ENCODE measurements around the gene ZNF512B.
"Not testable (repeated sequence)": the region's sequence is repeated elsewhere in the genome, so short reads cannot be mapped to it uniquely, and the experiment has no call there.

ZNF512B gene

DNA sequence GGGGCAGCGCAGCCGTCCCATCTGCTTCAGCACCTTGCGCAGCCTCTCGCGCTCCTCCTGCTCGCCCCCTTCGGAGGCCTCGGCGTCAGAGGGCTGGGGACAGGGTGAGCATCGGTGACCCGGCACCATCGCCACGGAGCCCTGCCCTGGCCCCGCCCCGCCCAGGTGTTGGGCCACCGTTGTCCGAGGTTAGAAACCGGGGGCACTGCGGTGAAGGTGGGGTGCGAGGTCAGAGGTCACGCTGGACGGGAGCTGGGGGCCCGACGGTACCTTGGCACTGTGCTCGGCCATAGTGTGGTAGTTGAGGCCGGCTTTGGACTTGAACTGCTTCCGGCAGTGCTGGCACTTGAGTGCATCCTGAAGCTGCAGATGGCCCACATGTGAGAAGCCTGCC lies 6.4 kb downstream of the ZNF512B start:
- no peak for DNase-seq

DNA sequence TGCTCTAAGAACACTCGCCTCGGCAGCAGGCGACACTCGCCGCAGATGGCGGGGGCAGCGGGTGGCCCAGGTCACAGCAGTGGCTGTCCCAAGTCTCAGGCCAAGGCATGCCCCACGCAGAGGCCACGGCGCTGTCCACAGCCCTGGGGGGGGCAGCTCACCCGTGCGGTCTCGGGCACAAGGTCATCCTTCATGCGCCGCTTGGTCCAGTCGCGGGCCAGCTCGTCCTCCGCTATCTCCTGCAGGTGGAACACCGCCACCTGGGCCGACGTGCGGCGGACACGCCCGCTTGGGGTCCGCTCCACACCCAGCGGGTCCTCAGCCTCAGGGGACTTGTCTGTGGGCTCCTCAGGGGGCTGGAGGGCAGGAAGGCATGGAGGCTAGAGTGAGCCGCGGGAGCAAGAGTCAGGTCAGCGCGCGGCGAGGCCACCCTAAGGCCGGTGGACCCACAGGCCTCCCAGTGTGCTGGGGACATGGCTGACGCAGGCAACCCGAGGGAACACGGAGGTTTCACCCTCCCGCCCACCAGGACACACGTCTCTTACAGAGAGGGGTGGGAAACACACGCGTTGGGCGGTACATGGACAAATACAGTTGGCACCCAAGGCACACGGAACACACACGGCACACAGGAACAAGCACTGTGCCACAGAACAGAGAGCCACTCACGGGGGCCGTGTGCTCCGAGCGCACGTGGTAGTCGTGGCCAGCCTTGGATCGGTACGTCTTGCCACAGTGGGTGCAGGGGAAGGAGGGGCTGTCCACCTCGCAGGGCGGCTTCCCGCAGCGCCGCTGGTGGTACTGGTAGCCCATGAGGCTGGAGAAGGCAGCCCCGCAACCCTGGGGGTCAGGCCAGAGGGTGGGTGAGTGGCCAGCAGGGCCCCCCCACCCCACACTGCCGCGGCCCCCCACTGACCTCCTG lies 7.0 kb downstream of the ZNF512B start:
- no peak for DNase-seq

- DNase-seq: no peak
These were observed 7.9 kb downstream of the ZNF512B start for GRCh38 chr20:63961664-63962425.

DNA sequence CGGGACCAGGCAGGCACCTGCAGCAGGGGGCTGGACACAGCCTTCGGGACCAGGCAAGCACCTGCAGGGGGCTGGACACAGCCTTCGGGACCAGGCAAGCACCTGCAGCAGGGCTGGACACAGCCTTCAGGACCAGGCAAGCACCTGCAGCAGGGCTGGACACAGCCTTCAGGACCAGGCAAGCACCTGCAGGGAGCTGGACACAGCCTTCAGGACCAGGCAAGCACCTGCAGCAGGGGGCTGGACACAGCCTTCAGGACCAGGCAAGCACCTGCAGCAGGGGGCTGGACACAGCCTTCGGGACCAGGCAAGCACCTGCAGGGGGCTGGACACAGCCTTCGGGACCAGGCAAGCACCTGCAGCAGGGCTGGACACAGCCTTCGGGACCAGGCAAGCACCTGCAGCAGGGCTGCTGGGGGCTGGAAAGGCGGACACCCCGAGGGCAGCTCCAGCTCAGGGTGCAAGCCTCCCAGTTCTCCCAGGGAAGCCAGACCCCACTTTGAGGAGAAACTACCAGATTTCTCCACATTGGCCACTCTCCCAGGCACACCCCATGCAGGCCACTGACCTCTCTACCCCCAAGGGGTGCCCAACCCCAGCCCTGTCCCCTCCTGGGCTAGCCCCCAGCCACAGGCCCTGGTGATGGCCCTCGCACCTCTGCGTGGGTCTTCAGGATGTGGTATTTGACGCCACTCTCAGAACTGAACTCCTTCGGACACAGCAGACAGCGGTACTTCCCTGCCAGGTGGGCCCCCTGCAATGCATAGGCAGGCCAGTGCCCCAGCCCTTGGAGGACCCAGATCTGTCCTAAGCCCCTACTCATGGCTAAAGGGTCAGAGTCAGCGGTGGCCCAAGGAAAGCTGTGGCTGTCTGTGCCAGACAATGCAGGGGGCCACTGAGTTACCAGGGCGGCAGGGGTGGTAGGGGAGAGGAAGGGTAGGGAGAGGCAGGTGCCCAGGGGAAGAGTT lies 8.8 kb downstream of the ZNF512B start:
- not testable (repeated sequence) for DNase-seq

GRCh38 chr20:63959699-63960075 lies 10.0 kb downstream of the ZNF512B start:
- DNase-seq: no peak

- DNase-seq: no peak
These were observed 10.6 kb downstream of the ZNF512B start for GRCh38 chr20:63958964-63959698.

GRCh38 chr20:63958471-63958870 lies 11.3 kb downstream of the ZNF512B start:
- DNase-seq: no peak

GRCh38 chr20:63957690-63958441 lies 11.9 kb downstream of the ZNF512B start:
- DNase-seq: no peak

DNA sequence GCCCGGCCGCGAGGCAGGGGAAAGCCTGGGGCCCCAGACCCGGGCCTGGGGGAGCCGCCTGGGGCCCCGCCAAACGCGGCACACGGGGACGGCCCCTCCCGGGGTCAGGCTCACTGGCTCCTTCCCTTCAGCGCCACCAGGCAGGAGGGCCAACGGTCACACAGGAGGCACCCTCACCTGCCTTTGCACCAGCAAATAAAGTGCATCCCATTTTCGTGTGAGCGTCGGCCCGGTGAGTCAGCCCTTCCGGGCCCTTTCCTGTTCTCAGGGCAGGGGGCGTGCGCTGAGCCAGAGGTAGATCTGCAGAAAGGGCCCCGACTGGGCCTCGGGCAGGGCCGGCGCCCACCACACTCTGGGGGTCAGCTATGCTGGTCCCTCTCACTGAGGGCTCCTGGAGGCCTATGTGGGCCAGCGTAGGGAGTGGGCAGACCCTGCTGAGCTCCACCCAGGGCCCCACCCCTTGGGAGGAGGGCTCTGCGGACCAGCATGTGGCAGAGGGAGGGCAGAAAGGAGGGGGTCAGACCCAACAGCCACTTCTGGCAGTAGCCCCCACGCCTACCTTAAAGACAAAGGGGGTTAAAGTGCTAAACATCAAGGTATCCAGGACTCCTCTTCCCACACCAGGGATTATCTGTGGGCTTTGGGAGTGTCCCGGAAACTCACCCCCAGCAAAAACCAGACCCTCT lies 12.6 kb downstream of the ZNF512B start:
- DNase-seq: peak; percentile 59 to 65

- no peak for DNase-seq
These were observed 13.1 kb downstream of the ZNF512B start for GRCh38 chr20:63956664-63957003.

GRCh38 chr20:63955827-63956663 lies 13.7 kb downstream of the ZNF512B start, which contains the start of gene UCKL1:
TSS of gene UCKL1 (minus strand) at chr20:63956416. CDS start at chr20:63956372, 44 bp downstream.
- DNase-seq: peak; percentile 82

DNA sequence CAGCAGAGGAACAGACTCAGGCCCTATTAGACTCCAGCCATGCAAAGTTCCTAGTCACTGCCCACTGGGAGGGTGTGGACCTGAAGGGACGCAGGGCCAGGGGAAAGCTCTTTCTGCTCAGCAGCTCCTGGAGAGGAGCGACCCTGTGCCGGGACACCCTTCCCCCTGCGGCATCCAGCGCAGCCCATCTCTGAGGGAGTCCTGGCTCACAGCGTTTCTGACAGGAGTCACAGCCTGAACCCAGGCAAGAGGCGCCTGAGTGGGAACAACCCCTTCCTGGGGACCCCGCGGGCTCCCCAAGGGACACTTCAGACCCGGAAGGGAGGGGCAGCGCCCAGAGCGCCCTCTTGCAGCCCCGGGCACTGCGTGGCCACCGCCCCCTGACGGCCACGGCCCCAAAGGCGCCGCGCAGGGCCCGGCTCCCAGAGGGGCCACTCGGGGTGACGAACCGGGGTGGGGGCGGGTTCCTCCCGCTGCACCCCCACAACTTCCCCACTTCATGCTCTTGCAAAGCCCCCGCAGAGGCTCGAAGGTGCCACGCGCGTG lies 14.4 kb downstream of the ZNF512B start:
- no peak for DNase-seq

DNA sequence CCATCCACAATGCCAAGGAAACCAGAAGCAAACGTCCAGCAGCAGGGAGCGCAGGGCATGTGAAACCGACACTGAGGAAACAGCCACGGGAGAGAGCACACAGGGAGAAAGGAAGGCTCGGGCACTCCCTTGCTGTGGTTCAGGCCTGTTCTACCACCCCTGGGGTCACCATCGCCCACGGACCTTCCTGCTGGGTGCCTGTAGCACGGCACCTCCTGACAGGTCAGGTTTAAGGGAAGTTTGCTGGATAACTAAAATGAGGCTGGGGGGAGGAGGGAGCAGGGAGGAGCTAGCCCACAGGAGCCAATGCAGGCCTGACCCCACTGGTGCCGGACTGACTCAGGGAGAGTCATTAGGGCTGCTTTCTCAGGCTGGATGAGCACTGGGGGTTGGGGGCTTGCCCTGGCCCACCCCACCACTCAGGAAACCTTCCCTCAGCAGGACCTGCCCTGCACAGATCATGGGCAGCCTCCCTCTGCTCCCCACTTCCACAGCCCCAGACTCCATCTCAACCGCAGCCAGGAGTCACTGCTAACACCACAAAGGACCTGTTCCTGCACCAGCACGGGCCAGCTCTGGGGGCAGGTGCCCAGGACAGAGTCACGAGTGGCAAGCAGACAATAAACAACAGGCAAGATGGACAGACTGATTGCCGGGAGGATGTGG lies 15.8 kb downstream of the ZNF512B start:
- no peak for DNase-seq

- no peak for DNase-seq
These were observed 17.0 kb downstream of the ZNF512B start for GRCh38 chr20:63952769-63953168.

DNA sequence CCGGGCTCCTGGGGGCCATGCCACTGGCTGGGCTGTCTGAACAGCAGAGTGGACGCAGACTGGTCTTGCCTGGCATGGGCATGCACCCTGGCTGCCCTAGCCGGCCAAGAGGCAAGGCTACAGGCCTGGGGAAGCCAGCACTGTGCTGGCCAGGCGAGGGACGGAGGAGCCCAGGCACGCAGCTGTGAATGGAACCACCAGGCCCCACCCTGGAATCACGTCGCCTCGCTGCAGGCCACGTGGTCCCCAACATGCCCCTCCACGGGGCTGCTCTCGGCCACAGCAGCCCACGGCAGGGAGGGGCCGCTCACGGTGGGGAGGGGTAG lies 17.6 kb downstream of the ZNF512B start:
- DNase-seq: no peak

DNA sequence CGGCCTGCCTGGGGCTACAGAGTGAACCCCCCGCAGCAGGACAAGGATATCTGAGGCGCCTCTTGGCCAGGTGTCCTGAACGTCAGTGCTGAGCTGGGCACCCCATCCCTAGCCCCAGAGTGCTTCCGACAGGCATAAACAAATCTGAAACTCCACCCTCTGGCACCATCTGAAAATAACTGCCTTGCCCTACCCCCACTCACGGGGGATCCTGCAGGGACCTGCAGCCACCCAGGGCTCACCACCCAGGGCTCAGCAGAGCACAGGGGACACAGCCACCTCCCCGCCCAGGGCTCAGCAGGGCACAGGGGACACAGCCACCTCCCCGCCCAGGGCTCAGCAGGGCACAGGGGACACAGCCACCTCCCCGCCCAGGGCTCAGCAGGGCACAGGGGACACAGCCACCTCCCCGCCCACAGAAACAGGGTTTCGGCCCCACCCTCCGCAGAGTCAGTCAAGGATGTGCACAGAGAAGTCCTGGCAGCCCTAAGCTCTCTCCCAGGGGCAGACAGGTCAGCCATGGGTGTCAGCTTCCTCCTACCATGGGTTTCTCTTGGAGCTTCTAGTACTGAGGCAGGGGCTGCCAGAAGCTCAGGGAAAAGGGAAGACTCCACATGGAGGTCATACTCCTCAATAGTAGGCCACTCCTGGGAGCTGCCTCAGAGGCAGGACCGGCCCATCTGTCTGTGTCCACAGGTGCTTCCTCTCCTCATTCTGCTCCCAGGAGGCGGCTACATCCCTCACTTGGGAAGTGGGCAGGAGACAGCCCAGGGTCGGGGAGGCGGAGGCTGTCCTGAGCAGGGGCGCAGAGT lies 18.1 kb downstream of the ZNF512B start:
- DNase-seq: no peak

DNA sequence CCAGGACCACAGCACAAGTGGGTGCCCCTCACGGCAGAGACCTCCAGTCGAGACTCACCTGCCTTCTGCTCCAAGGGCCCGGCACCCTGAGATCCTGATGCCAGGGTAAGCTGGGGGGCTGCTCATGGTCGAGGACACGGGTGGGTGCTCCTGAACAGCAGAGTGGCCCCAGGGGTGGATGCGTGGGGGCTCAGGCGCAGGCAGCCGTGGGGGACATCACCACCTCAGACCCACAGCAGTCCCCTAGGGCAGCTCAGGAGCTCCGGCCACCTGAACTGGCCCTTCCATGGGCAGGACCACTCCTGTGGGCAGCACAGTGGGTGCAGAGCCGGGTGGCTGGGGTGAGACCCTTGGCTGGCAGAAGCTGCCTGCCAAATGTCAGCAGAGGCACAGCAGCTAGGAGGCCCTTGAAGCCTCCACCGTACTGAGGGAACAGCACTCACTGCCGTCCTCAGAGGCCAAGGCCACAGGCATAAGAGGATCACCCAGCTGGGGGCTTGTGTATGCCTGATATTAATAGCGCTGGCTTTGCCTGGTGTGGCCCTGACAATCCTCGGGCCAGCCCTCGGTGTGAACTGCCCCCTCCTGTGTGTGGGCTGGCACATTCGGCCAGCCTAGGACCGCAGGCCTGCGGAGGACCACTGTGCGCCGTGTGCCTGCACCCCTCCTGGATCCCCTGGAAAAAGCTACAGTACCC lies 18.9 kb downstream of the ZNF512B start:
- DNase-seq: no peak
